BLaER1 treated with 17β-estradiol and CSF1 and Interleukin-3, amounts not matched to agents 10 nM and 100 nM (cell line): Measurements from ENCODE around the gene ALOX15B.
"Not testable (repeated sequence)": the region's sequence is repeated elsewhere in the genome, so short reads cannot be mapped to it uniquely, and the experiment has no call there.

ENCODE experiments used
- H3K27ac ChIP-seq, 11 experiments: shearing (Covaris generic); formaldehyde crosslinking; 2 replicates each; pipeline ENCODE4 v1.8.1; 2022
- H3K27me3 ChIP-seq, 11 experiments: shearing (Covaris generic); formaldehyde crosslinking; 2 replicates each; pipeline ENCODE4 v1.8.1; 2022
- H3K36me3 ChIP-seq, 11 experiments: shearing (Covaris generic); formaldehyde crosslinking; 2 replicates each; pipeline ENCODE4 v1.8.1; 2022
- H3K4me1 ChIP-seq, 10 experiments: shearing (Covaris generic); formaldehyde crosslinking; 2 replicates each; pipeline ENCODE4 v1.8.1; 2022
- H3K4me2 ChIP-seq, 11 experiments: shearing (Covaris generic); formaldehyde crosslinking; 2 replicates each; pipeline ENCODE4 v1.8.1; 2022
- H3K4me3 ChIP-seq, 10 experiments: shearing (Covaris generic); formaldehyde crosslinking; 2 replicates each; pipeline ENCODE4 v1.8.1; 2022
- H3K9ac ChIP-seq, 11 experiments: shearing (Covaris generic); formaldehyde crosslinking; 2 replicates each; pipeline ENCODE4 v1.8.1; 2022
- H3K9me3 ChIP-seq, 11 experiments: shearing (Covaris generic); formaldehyde crosslinking; replicated peaks in 1 of 11; 2 replicates each; pipeline ENCODE4 v1.8.1; 2022
- H4K20me1 ChIP-seq, 11 experiments: shearing (Covaris generic); formaldehyde crosslinking; 2 replicates each; pipeline ENCODE4 v1.8.1; 2022
- Cebpa-rat ChIP-seq, 11 experiments: shearing (Covaris generic); IDR thresholded peaks; 2 replicates each; pipeline ENCODE4 v1.8.1; 2022

ALOX15B gene

GRCh38 chr17:8075081-8075480, 36.2 kb downstream of the ALOX15B start:
- H3K4me2 ChIP-seq, result no peak overlapping the region
- peaks cover 0 to 18% (median 0%) of the 10 kb centered on the region in 11 experiments; a peak in 4 of 22 replicates for H4K20me1 ChIP-seq
- no peaks in the 10 kb centered on the region for H3K9me3 ChIP-seq
- H3K27me3 ChIP-seq, result peaks cover 68 to 92% (median 80%) of the 10 kb centered on the region in 11 experiments
- no peak overlapping the region for H3K9ac ChIP-seq
- no peak overlapping the region for H3K27ac ChIP-seq
- H3K4me1 ChIP-seq, result peaks cover 13 to 38% (median 26%) of the 10 kb centered on the region in 10 experiments; a peak in 18 of 20 replicates
- no peaks in the 10 kb centered on the region for H3K36me3 ChIP-seq
- no peak overlapping the region for H3K4me3 ChIP-seq
- TF ChIP-seq Cebpa-rat (IDR thresholded peaks at IDR 0.05), result no peak

DNA sequence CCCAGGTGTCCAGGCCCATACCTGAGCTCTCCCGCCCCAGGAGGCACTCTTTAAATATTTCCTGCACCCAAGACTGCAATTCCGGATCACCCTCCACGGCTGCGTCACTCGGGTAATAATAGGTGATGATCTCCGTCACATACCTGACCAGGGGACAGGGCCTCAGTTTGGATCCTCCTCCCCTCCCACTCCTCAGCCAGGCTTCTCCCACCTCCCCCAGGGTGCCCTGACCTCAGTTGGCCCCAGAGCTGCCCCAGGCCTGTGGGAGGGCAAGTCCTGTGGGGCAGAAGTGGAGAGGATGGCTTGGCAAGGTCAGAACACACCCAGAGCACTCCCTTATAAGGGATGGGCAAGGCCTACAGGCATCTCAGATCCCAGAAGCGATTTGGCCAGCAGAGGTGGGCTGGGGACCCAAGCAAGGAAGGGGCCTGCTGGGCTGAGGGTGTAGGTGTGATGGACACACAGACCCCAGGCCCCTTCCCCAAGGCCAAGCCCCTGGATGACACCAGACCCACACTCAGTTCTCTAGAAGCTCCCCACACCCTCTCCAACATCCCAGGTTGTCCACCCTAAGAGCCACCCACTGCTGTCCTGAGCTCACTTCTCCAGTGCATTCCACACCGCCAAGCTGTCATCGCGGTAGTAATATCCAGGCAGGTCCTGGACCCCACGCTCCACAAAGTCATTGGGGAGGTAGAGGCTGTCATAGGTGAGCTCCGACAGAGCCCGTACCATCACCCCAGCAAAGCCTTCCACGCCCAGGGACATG, 36.9 kb downstream of the ALOX15B start:
- no peak for TF ChIP-seq Cebpa-rat (IDR thresholded peaks at IDR 0.05)
- Histone ChIP-seq H3K36me3 (no peaks in the 10 kb centered on the region), H3K4me3 (no peak overlapping the region), H4K20me1 (peaks cover 0 to 18% (median 0%) of the 10 kb centered on the region in 11 experiments; a peak in 4 of 22 replicates), H3K9ac (no peak overlapping the region), H3K27me3 (peaks cover 68 to 92% (median 79%) of the 10 kb centered on the region in 11 experiments), H3K4me1 (peaks cover 12 to 37% (median 27%) of the 10 kb centered on the region in 10 experiments; a peak in 18 of 20 replicates), H3K4me2 (no peak overlapping the region), H3K9me3 (no peaks in the 10 kb centered on the region), H3K27ac (no peak overlapping the region)

GRCh38 chr17:8076502-8077266, 37.8 kb downstream of the ALOX15B start:
- Histone ChIP-seq H3K9ac (no peak overlapping the region), H3K4me1 (peaks cover 9 to 34% (median 27%) of the 10 kb centered on the region in 10 experiments; a peak in 18 of 20 replicates), H3K4me3 (no peak overlapping the region), H3K36me3 (no peaks in the 10 kb centered on the region), H4K20me1 (peaks cover 0 to 18% (median 0%) of the 10 kb centered on the region in 11 experiments; a peak in 4 of 22 replicates), H3K4me2 (no peak overlapping the region), H3K9me3 (no peaks in the 10 kb centered on the region), H3K27me3 (peaks cover 59 to 86% (median 70%) of the 10 kb centered on the region in 11 experiments), H3K27ac (no peak overlapping the region)
- no peak for TF ChIP-seq Cebpa-rat (IDR thresholded peaks at IDR 0.05)

- Histone ChIP-seq H3K4me1 (peaks cover 3 to 26% (median 21%) of the 10 kb centered on the region in 10 experiments; a peak in 18 of 20 replicates), H3K27me3 (peaks cover 46 to 73% (median 57%) of the 10 kb centered on the region in 11 experiments)
- not testable (repeated sequence) for H3K9ac ChIP-seq, H3K27ac ChIP-seq, H3K36me3 ChIP-seq, H3K4me2 ChIP-seq, H4K20me1 ChIP-seq, H3K4me3 ChIP-seq, H3K9me3 ChIP-seq
Observed at GRCh38 chr17:8077939-8078338, 39.1 kb downstream of the ALOX15B start.

- H3K9ac ChIP-seq, result peak overlapping the region; percentile 26 to 74 (median 62); a peak in 19 of 22 replicates
- no peaks in the 10 kb centered on the region; a peak in 1 of 22 replicates for H4K20me1 ChIP-seq
- H3K4me2 ChIP-seq, result peak overlapping the region; percentile 80 to 98 (median 92)
- no peak overlapping the region for H3K27ac ChIP-seq
- no peaks in the 10 kb centered on the region for H3K9me3 ChIP-seq
- H3K4me1 ChIP-seq, result peaks cover 0 to 17% (median 11%) of the 10 kb centered on the region in 10 experiments; a peak in 11 of 20 replicates
- H3K36me3 ChIP-seq, result no peaks in the 10 kb centered on the region
- H3K4me3 ChIP-seq, result peak overlapping the region; percentile 45 to 69 (median 52); a peak in 19 of 20 replicates
- H3K27me3 ChIP-seq, result peaks cover 30 to 57% (median 41%) of the 10 kb centered on the region in 11 experiments
- TF ChIP-seq Cebpa-rat (IDR thresholded peaks at IDR 0.05), result no peak
Observed at GRCh38 chr17:8079291-8080207, 40.7 kb downstream of the ALOX15B start.

- peak overlapping the region in 9 of 11 experiments; percentile 48 to 74 (median 65); a peak in 12 of 22 replicates for H3K9ac ChIP-seq
- peaks cover 23 to 50% (median 34%) of the 10 kb centered on the region in 11 experiments for H3K27me3 ChIP-seq
Observed at GRCh38 chr17:8080208-8080798, 41.4 kb downstream of the ALOX15B start.

GRCh38 chr17:8080799-8081219, 42.0 kb downstream of the ALOX15B start:
- TF ChIP-seq Cebpa-rat (IDR thresholded peaks at IDR 0.05), result no peak
- H3K4me1 ChIP-seq, result peaks cover 0 to 17% (median 11%) of the 10 kb centered on the region in 10 experiments; a peak in 11 of 20 replicates
- H3K27ac ChIP-seq, result no peak overlapping the region
- H3K4me2 ChIP-seq, result peak overlapping the region in 3 of 11 experiments; percentile 83 to 92 (median 90); a peak in 3 of 22 replicates
- H3K36me3 ChIP-seq, result no peaks in the 10 kb centered on the region
- no peak overlapping the region for H3K9ac ChIP-seq
- peaks cover 18 to 45% (median 29%) of the 10 kb centered on the region in 11 experiments for H3K27me3 ChIP-seq
- H3K4me3 ChIP-seq, result no peak overlapping the region
- no peaks in the 10 kb centered on the region for H3K9me3 ChIP-seq
- no peaks in the 10 kb centered on the region for H4K20me1 ChIP-seq

More at GRCh38 chr17:8080208-8080798, 41.4 kb downstream of the ALOX15B start:
- Histone ChIP-seq H3K36me3 (no peaks in the 10 kb centered on the region), H3K9me3 (no peaks in the 10 kb centered on the region), H3K27ac (no peak overlapping the region), H3K4me3 (peak overlapping the region; percentile 45 to 69 (median 52); a peak in 17 of 20 replicates), H4K20me1 (no peaks in the 10 kb centered on the region), H3K4me2 (peak overlapping the region; percentile 80 to 98 (median 92)), H3K4me1 (peaks cover 0 to 17% (median 11%) of the 10 kb centered on the region in 10 experiments; a peak in 11 of 20 replicates)
- no peak for TF ChIP-seq Cebpa-rat (IDR thresholded peaks at IDR 0.05)

DNA sequence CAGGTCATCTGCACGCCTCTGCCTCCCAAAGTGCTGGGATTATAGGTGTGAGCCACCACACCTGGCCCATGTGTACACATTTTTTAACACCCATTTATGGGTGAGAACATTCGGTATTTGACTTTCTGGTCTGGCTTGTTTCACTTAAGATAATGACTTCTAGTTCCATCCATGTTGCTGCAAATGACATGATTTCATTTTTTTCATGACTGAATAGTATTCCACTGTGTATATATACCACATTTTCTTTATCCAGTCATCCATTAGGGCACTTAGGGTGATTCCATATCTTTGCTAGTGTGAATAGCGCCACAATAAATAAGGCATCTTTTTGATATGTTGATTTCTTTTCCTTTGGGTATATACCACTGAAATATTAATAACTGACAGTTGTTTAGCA, 43.0 kb downstream of the ALOX15B start:
- Histone ChIP-seq H3K4me1 (peaks cover 0 to 17% (median 11%) of the 10 kb centered on the region in 10 experiments; a peak in 11 of 20 replicates), H3K36me3 (no peaks in the 10 kb centered on the region), H4K20me1 (no peaks in the 10 kb centered on the region), H3K4me2 (no peak overlapping the region), H3K4me3 (no peak overlapping the region), H3K9ac (no peak overlapping the region), H3K27me3 (peaks cover 18 to 34% (median 23%) of the 10 kb centered on the region in 11 experiments), H3K27ac (no peak overlapping the region), H3K9me3 (no peaks in the 10 kb centered on the region)
- no peak for TF ChIP-seq Cebpa-rat (IDR thresholded peaks at IDR 0.05)
